ENCODE measurements around the gene COL19A1. TPM values are rescaled to one million over a fixed set of nuclear protein-coding genes. Genes with fewer than 3 reads are reported as not detected.

The COL19A1 gene
- total RNA-seq, 1 experiment from 2014 or later, result not detected

GRCh38 chr6:70257768-70258273 is 391.5 kb downstream of the COL19A1 start:
- Histone ChIP-seq H3K9me2 (ENCODE audit: insufficient read depth) (no peaks in the 10 kb centered on the region), H4K20me1 (ENCODE audit: insufficient read depth) (no peaks in the 10 kb centered on the region), H3K27ac (no peak overlapping the region), H3K4me1 (replicated peaks; ENCODE audit: insufficient read depth) (no peaks in the 10 kb centered on the region), H3K4me3 (no peak overlapping the region), H3K4me2 (no peak overlapping the region), H2AFZ (no peak overlapping the region), H3K36me3 (ENCODE audit: low read depth) (no peaks in the 10 kb centered on the region), H3K9me3 (ENCODE audit: insufficient read depth, low read depth) (no peaks in the 10 kb centered on the region), H3K27me3 (ENCODE audit: insufficient read depth, low read depth) (no peaks in the 10 kb centered on the region; the same call in 1 of the 2 replicates), H3F3A (ENCODE audit: insufficient read depth, low read depth) (no peaks in the 10 kb centered on the region), H3K79me2 (ENCODE audit: low read depth) (no peaks in the 10 kb centered on the region)
- BruUV-seq (replicated peaks), result no TSS peak
- ChIA-PET POLR2A (ENCODE audit: unreplicated experiment) (no interaction called here), CTCF (no interaction called here)
- DNase-seq, result no peak
- no peak for TF ChIP-seq EZH2 (IDR thresholded peaks at IDR 0.05; ENCODE audit: low read depth)
- no peak for TF ChIP-seq CTCF (conservative IDR thresholded peaks at IDR 0.05)
- intact Hi-C loops (cut with micrococcal nuclease; ENCODE audit: unreplicated experiment), result no loop called here

- Histone ChIP-seq H3K79me2 (ENCODE audit: low read depth) (no peaks in the 10 kb centered on the region), H3K27ac (no peak overlapping the region), H3F3A (ENCODE audit: insufficient read depth, low read depth) (no peaks in the 10 kb centered on the region), H3K4me1 (replicated peaks; ENCODE audit: insufficient read depth) (no peaks in the 10 kb centered on the region), H2AFZ (no peak overlapping the region), H4K20me1 (ENCODE audit: insufficient read depth) (no peaks in the 10 kb centered on the region), H3K9me3 (ENCODE audit: insufficient read depth, low read depth) (no peaks in the 10 kb centered on the region), H3K36me3 (ENCODE audit: low read depth) (no peaks in the 10 kb centered on the region), H3K27me3 (ENCODE audit: insufficient read depth, low read depth) (no peaks in the 10 kb centered on the region), H3K4me2 (no peak overlapping the region), H3K4me3 (no peak overlapping the region), H3K9me2 (ENCODE audit: insufficient read depth) (no peaks in the 10 kb centered on the region)
- ChIA-PET CTCF (no interaction called here), POLR2A (ENCODE audit: unreplicated experiment) (no interaction called here)
- TF ChIP-seq CTCF (conservative IDR thresholded peaks at IDR 0.05), result no peak
- TF ChIP-seq EZH2 (IDR thresholded peaks at IDR 0.05; ENCODE audit: low read depth), result no peak
- BruUV-seq (replicated peaks), result no TSS peak
- no peak for DNase-seq
- intact Hi-C loops (cut with micrococcal nuclease; ENCODE audit: unreplicated experiment), result no loop called here
Measured at GRCh38 chr6:70258483-70258882, 392.1 kb downstream of the COL19A1 start.

Other genes with a start within 250 kb of the COL19A1 start
- gene LMBRD1, start 69.5 kb upstream of the COL19A1 start, total RNA-seq (2021), result 24.6 and 25.2 TPM in 2 replicates

Data from PC-9 (cell line).